H1 (cell line): Measurements from ENCODE around the gene PGM2. TPM values are rescaled to one million over a fixed set of nuclear protein-coding genes. Genes with fewer than 3 reads are reported as not detected.

Experiments used
- ASH2L ChIP-seq: fragments of 200-600, 300-600 bp; sonication (generic); IDR thresholded peaks from one replicate; pipeline ENCODE4 v1.7.1; 2017; ENCODE audit warnings: low read length
- BCL11A ChIP-seq, 2 experiments: IDR thresholded peaks; one replicate each; pipeline ENCODE4 v1.6.1; 2011; ENCODE audit warnings: low read depth in 2 of 2, low read length in 2 of 2, mild to moderate bottlenecking in 2 of 2
- CHD2 ChIP-seq: IDR thresholded peaks from 2 replicates; pipeline ENCODE4 v1.6.1; 2012; ENCODE audit warnings: low read length, improper control_type of control experiment
- HDAC6 ChIP-seq: IDR thresholded peaks from one replicate; pipeline ENCODE4 v1.7.1; 2012; ENCODE audit warnings: low read depth, mild to moderate bottlenecking, inconsistent platforms, low read length, moderate library complexity
- POU5F1 ChIP-seq: IDR thresholded peaks from 2 replicates; pipeline ENCODE4 v1.6.1; 2011; ENCODE audit warnings: low read depth, mild to moderate bottlenecking, low read length, moderate library complexity
- SP4 ChIP-seq: IDR thresholded peaks from 2 replicates; pipeline ENCODE4 v1.6.1; 2012; ENCODE audit warnings: low read length, inconsistent platforms
- ZNF274 ChIP-seq: IDR thresholded peaks from 2 replicates; pipeline ENCODE4 v1.7.0; 2012; ENCODE audit warnings: low read length, borderline replicate concordance; ENCODE audit errors: extremely low read depth
- polyA plus RNA-seq, 7 experiments: library from polyadenylated mRNA; depleted of rRNA in 3 of 7; stranded (reverse) in 5 of 7; unstranded in 2 of 7; fragments of >200 nt in 5 of 7; fragments of 200-250 nt in 2 of 7; gene quantifications; 1 replicate in 5 of 7; 2 replicates in 1 of 7; 4 replicates in 1 of 7; pipeline versions ENCODE4 v1.2.1 to v1.2.3, GENCODE V29; 2011 to 2013; ENCODE audit warnings: missing spikeins in 2 of 7, mixed read lengths in 2 of 7
- total RNA-seq: library from RNA; stranded (reverse); fragmentation: NEBNext Ultra II Directional; extraction: Animal tissue kit (Norgen Biotek cat#: 25700); gene quantifications from 2 replicates; pipeline ENCODE4 v1.2.1, GENCODE V29; 2021
- TF ChIP-seq, protein P1 (sequence below): IDR thresholded peaks from 2 replicates; pipeline ENCODE4 v1.6.1; 2012; ENCODE audit warnings: inconsistent platforms

The PGM2 gene
- total and polyA plus RNA-seq, 2 of the 8 experiments (the other 6 are each of a cell fraction or from before 2014, with no cell fraction given) = 7.7 to 38.0 TPM

DNA sequence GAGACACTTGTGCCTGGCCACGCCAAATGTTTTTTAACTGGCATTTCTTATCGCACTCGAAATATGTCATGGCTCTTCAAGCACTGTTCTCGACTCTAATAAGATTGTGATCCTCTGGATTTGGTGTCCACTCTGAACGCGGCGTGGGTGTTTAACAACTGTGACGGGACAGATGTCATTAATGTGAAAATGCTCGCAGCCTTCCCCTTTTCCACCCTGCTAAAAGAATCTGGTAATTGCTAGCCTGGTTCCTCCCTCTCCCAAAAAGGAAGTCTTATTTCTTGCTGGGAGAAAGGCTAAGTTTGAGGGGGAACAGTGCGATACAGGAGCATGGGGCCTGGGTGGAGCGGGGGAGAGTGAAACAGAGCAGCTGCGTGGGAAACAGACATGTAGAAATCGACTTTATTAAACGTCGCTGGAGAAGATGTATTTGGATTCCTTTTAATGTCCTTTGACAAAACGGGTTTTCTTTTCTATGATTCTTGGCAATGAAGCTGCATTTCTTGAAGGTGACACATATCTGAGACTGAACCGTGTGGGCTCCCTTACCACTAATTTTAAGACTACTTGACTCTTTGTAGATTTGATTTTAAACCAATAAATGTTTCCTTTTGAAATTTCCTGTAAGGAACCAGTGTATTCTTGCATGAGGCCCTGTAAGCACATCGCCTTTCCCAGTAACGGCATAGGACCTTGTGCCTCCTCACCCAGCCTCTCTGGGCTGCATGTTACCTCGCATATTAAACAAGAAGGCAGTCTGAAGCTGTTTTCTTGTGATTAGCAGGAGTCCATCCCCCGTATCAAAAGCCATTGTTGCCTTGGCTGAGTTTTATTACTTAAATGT is 82.2 kb downstream of the PGM2 start (continued):
- TF ChIP-seq, protein P1, sequence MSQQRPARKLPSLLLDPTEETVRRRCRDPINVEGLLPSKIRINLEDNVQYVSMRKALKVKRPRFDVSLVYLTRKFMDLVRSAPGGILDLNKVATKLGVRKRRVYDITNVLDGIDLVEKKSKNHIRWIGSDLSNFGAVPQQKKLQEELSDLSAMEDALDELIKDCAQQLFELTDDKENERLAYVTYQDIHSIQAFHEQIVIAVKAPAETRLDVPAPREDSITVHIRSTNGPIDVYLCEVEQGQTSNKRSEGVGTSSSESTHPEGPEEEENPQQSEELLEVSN = no peak
- TF ChIP-seq SP4 = no peak
- TF ChIP-seq HDAC6 = no peak
- no peak for TF ChIP-seq ZNF274
- TF ChIP-seq CHD2 = no peak
- no peak for TF ChIP-seq ASH2L
- no peak for TF ChIP-seq POU5F1
- no peak for TF ChIP-seq BCL11A (IDR thresholded peaks at IDR 0.05; ENCODE audit: low read depth in 2 of 2, low read length in 2 of 2)
